ENCODE results near the gene ST3GAL4. TPM values are rescaled to one million over a fixed set of nuclear protein-coding genes. Genes with fewer than 3 reads are reported as not detected.
A peak's percentile ranks its signal among the peaks of the same experiment; 100 is the strongest.
"Not testable (repeated sequence)": the region's sequence is repeated elsewhere in the genome, so short reads cannot be mapped to it uniquely, and the experiment has no call there.

The ST3GAL4 gene
- total RNA-seq, 2 experiments from 2014 or later = 1.6 TPM

- intact Hi-C loops (cut with DNase I, micrococcal nuclease) = no loop called here
- H3K27ac Mint-ChIP-seq = no peak overlapping the region
Measured at GRCh38 chr11:126383339-126384335, 28.2 kb downstream of the ST3GAL4 start.

GRCh38 chr11:126384449-126385070 is 29.1 kb downstream of the ST3GAL4 start:
- POLR2A ChIA-PET = no interaction called here
- Histone ChIP-seq H3K4me1 (ENCODE audit: insufficient read depth, low read length) (no peaks in the 10 kb centered on the region), H3K27me3 (ENCODE audit: control insufficient read depth in 1 of 2, insufficient read depth in 2 of 2, low read length in 2 of 2) (no peaks in the 10 kb centered on the region), H3K36me3 (ENCODE audit: insufficient read depth, low read length) (no peaks in the 10 kb centered on the region), H3K27ac (ENCODE audit: low read depth in 1 of 2, low read length in 2 of 2) (no peak overlapping the region), H3K4me3 (ENCODE audit: low read length) (no peak overlapping the region), H3K9me3 (ENCODE audit: control insufficient read depth in 1 of 2, insufficient read depth in 1 of 2, low read length in 2 of 2) (no peaks in the 10 kb centered on the region)
- DNase-seq (no peak), ATAC-seq (ENCODE audit: poor library complexity) (no peak)
- intact Hi-C loops (cut with DNase I, micrococcal nuclease) = no loop called here
- CTCF ChIA-PET = no interaction called here
- no peaks in the 10 kb centered on the region for H3K4me1 Mint-ChIP-seq (ENCODE audit: low read depth)
- no peak overlapping the region for H3K4me3 Mint-ChIP-seq
- H3K9me3 Mint-ChIP-seq = no peaks in the 10 kb centered on the region
- H3K36me3 Mint-ChIP-seq (ENCODE audit: low read depth) = no peaks in the 10 kb centered on the region
- TF ChIP-seq CTCF (IDR thresholded peaks at IDR 0.05) = no peak
- no peaks in the 10 kb centered on the region for H3K27me3 Mint-ChIP-seq
- H3K27ac Mint-ChIP-seq = no peak overlapping the region

More at GRCh38 chr11:126383339-126384335, 28.2 kb downstream of the ST3GAL4 start:
- Histone ChIP-seq H3K27me3 (ENCODE audit: control insufficient read depth in 1 of 2, insufficient read depth in 2 of 2, low read length in 2 of 2) (no peaks in the 10 kb centered on the region), H3K36me3 (ENCODE audit: insufficient read depth, low read length) (no peaks in the 10 kb centered on the region), H3K27ac (ENCODE audit: low read depth in 1 of 2, low read length in 2 of 2) (no peak overlapping the region), H3K4me1 (ENCODE audit: insufficient read depth, low read length) (no peaks in the 10 kb centered on the region), H3K9me3 (ENCODE audit: control insufficient read depth in 1 of 2, insufficient read depth in 1 of 2, low read length in 2 of 2) (no peaks in the 10 kb centered on the region), H3K4me3 (ENCODE audit: low read length) (no peak overlapping the region)
- ChIA-PET POLR2A (no interaction called here), CTCF (no interaction called here)
- ATAC-seq (ENCODE audit: poor library complexity) = no peak
- H3K4me3 Mint-ChIP-seq = no peak overlapping the region
- H3K4me1 Mint-ChIP-seq (ENCODE audit: low read depth) = no peaks in the 10 kb centered on the region
- H3K27me3 Mint-ChIP-seq = no peaks in the 10 kb centered on the region
- DNase-seq = no peak
- H3K36me3 Mint-ChIP-seq (ENCODE audit: low read depth) = no peaks in the 10 kb centered on the region
- no peaks in the 10 kb centered on the region for H3K9me3 Mint-ChIP-seq
- TF ChIP-seq CTCF (IDR thresholded peaks at IDR 0.05) = no peak

- ChIA-PET CTCF (no interaction called here), POLR2A (no interaction called here)
- Mint-ChIP-seq H3K4me3 (no peak overlapping the region), H3K36me3 (ENCODE audit: low read depth) (no peaks in the 10 kb centered on the region), H3K4me1 (ENCODE audit: low read depth) (no peaks in the 10 kb centered on the region), H3K27me3 (no peaks in the 10 kb centered on the region), H3K27ac (no peak overlapping the region), H3K9me3 (no peaks in the 10 kb centered on the region)
- Histone ChIP-seq H3K36me3 (ENCODE audit: insufficient read depth, low read length) (no peaks in the 10 kb centered on the region), H3K4me1 (ENCODE audit: insufficient read depth, low read length) (no peaks in the 10 kb centered on the region), H3K4me3 (ENCODE audit: low read length) (no peak overlapping the region), H3K9me3 (ENCODE audit: control insufficient read depth in 1 of 2, insufficient read depth in 1 of 2, low read length in 2 of 2) (no peaks in the 10 kb centered on the region), H3K27ac (ENCODE audit: low read depth in 1 of 2, low read length in 2 of 2) (no peak overlapping the region), H3K27me3 (ENCODE audit: control insufficient read depth in 1 of 2, insufficient read depth in 2 of 2, low read length in 2 of 2) (no peaks in the 10 kb centered on the region)
- TF ChIP-seq CTCF (IDR thresholded peaks at IDR 0.05) = no peak
- DNase-seq (no peak), ATAC-seq (ENCODE audit: poor library complexity) (no peak)
- intact Hi-C loops (cut with DNase I, micrococcal nuclease) = no loop called here
Measured at GRCh38 chr11:126385991-126386728, 30.7 kb downstream of the ST3GAL4 start.

GRCh38 chr11:126386729-126387071 is 31.2 kb downstream of the ST3GAL4 start:
- H3K4me3 Mint-ChIP-seq; CTCF ChIA-PET; H3K9me3 ChIP-seq (ENCODE audit: control insufficient read depth in 1 of 2, insufficient read depth in 1 of 2, low read length in 2 of 2); H3K27me3 Mint-ChIP-seq; H3K4me3 ChIP-seq (ENCODE audit: low read length); H3K27ac ChIP-seq (ENCODE audit: low read depth in 1 of 2, low read length in 2 of 2); intact Hi-C loops (cut with DNase I, micrococcal nuclease); H3K36me3 Mint-ChIP-seq (ENCODE audit: low read depth); H3K9me3 Mint-ChIP-seq; POLR2A ChIA-PET; H3K4me1 Mint-ChIP-seq (ENCODE audit: low read depth); H3K4me1 ChIP-seq (ENCODE audit: insufficient read depth, low read length); H3K27ac Mint-ChIP-seq; H3K36me3 ChIP-seq (ENCODE audit: insufficient read depth, low read length); H3K27me3 ChIP-seq (ENCODE audit: control insufficient read depth in 1 of 2, insufficient read depth in 2 of 2, low read length in 2 of 2); ATAC-seq (ENCODE audit: poor library complexity): not testable (repeated sequence)
- DNase-seq = peak in 1 of 14 experiments; percentile 2
